Measurements from ENCODE around the gene TM2D1.

- TF ChIP-seq HNF4A (conservative IDR thresholded peaks at IDR 0.05) (no peak), CTCF (IDR thresholded peaks at IDR 0.05; ENCODE audit: low read depth, low read length, missing input control) (no peak), ZBTB33 (IDR thresholded peaks at IDR 0.05) (no peak), JUND (IDR thresholded peaks at IDR 0.05) (no peak), SP1 (IDR thresholded peaks at IDR 0.05) (no peak), YY1 (IDR thresholded peaks at IDR 0.05) (no peak)
- TF ChIP-seq, protein P1, sequence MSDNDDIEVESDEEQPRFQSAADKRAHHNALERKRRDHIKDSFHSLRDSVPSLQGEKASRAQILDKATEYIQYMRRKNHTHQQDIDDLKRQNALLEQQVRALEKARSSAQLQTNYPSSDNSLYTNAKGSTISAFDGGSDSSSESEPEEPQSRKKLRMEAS (IDR thresholded peaks at IDR 0.05): no peak
Observed at GRCh38 chr1:61756773-61757172, 31.8 kb upstream of the TM2D1 start.

Data from liver (tissue), 3 donors.